ENCODE results near the gene TLN1.

The TLN1 gene

GRCh38 chr9:35755071-35755470 lies 23.1 kb upstream of the TLN1 start:
- no peak overlapping the region for H3K27ac ChIP-seq (ENCODE audit: low read depth, low read length)
- H3K9me2 ChIP-seq (replicated peaks; ENCODE audit: control insufficient read depth, low read length) = no peaks in the 10 kb centered on the region
- H3K36me3 ChIP-seq (ENCODE audit: control insufficient read depth, low read length) = peaks cover 42% of the 10 kb centered on the region
- peaks cover 49% of the 10 kb centered on the region for H3K4me1 ChIP-seq (ENCODE audit: control insufficient read depth, low read length)
- no peaks in the 10 kb centered on the region for H4K20me1 ChIP-seq (ENCODE audit: control insufficient read depth, insufficient read depth, low read depth, low read length)
- peak overlapping the region; percentile 85; the same call in 1 of the 2 replicates for H3K4me3 ChIP-seq (ENCODE audit: low read length)
- H3K9me3 ChIP-seq (ENCODE audit: control insufficient read depth, insufficient read depth, low read length) = no peaks in the 10 kb centered on the region
- H3K27me3 ChIP-seq (ENCODE audit: control insufficient read depth, low read length) = no peaks in the 10 kb centered on the region
- TF ChIP-seq CTCF (IDR thresholded peaks at IDR 0.05; ENCODE audit: low read depth, low read length, poor library complexity, severe bottlenecking) (no peak), EZH2phosphoT487 (IDR thresholded peaks at IDR 0.05; ENCODE audit: borderline replicate concordance, low read length) (no peak)
- no peak overlapping the region for H3K4me2 ChIP-seq (ENCODE audit: low read length)
- peaks cover 20% of the 10 kb centered on the region for H3F3A ChIP-seq (ENCODE audit: control insufficient read depth, insufficient read depth)
- peaks cover 20% of the 10 kb centered on the region for H3K79me2 ChIP-seq (ENCODE audit: control insufficient read depth, low read length)

GRCh38 chr9:35754264-35754663 lies 22.3 kb upstream of the TLN1 start, which contains the start of gene MSMP:
Gene MSMP (minus strand): TSS chr9:35754276. CDS start chr9:35754129, 147 bp downstream.
- H3K4me3 ChIP-seq (ENCODE audit: low read length) = no peak within 1 kb of the TSS; the same call in 1 of the 2 replicates
- no peaks in the 10 kb centered on the region for H4K20me1 ChIP-seq (ENCODE audit: control insufficient read depth, insufficient read depth, low read depth, low read length)
- no peaks in the 10 kb centered on the region for H3K9me3 ChIP-seq (ENCODE audit: control insufficient read depth, insufficient read depth, low read length)
- H3K27ac ChIP-seq (ENCODE audit: low read depth, low read length) = no peak within 1 kb of the TSS
- H3K27me3 ChIP-seq (ENCODE audit: control insufficient read depth, low read length) = no peaks in the 10 kb centered on the region
- TF ChIP-seq CTCF (IDR thresholded peaks at IDR 0.05; ENCODE audit: low read depth, low read length, poor library complexity, severe bottlenecking) (no peak), EZH2phosphoT487 (IDR thresholded peaks at IDR 0.05; ENCODE audit: borderline replicate concordance, low read length) (no peak)
- peaks cover 56% of the 10 kb centered on the region for H3K4me1 ChIP-seq (ENCODE audit: control insufficient read depth, low read length)
- H3K79me2 ChIP-seq (ENCODE audit: control insufficient read depth, low read length) = peaks cover 27% of the 10 kb centered on the region
- H3K36me3 ChIP-seq (ENCODE audit: control insufficient read depth, low read length) = peaks cover 42% of the 10 kb centered on the region
- H3K4me2 ChIP-seq (ENCODE audit: low read length) = no peak within 1 kb of the TSS
- H3F3A ChIP-seq (ENCODE audit: control insufficient read depth, insufficient read depth) = peaks cover 25% of the 10 kb centered on the region
- no peaks in the 10 kb centered on the region for H3K9me2 ChIP-seq (replicated peaks; ENCODE audit: control insufficient read depth, low read length)

- Histone ChIP-seq H3K27me3 (ENCODE audit: control insufficient read depth, low read length) (no peaks in the 10 kb centered on the region), H3K4me3 (ENCODE audit: low read length) (no peak overlapping the region)
- TF ChIP-seq EZH2phosphoT487 (IDR thresholded peaks at IDR 0.05; ENCODE audit: borderline replicate concordance, low read length) = no peak
- TF ChIP-seq CTCF (IDR thresholded peaks at IDR 0.05; ENCODE audit: low read depth, low read length, poor library complexity, severe bottlenecking) = no peak
Measured at GRCh38 chr9:35753466-35753865, 21.5 kb upstream of the TLN1 start.

More at GRCh38 chr9:35753466-35753865, 21.5 kb upstream of the TLN1 start:
- Histone ChIP-seq H3K36me3 (ENCODE audit: control insufficient read depth, low read length) (peaks cover 42% of the 10 kb centered on the region), H3K9me2 (replicated peaks; ENCODE audit: control insufficient read depth, low read length) (no peaks in the 10 kb centered on the region), H3K79me2 (ENCODE audit: control insufficient read depth, low read length) (peaks cover 26% of the 10 kb centered on the region), H3F3A (ENCODE audit: control insufficient read depth, insufficient read depth) (peaks cover 21% of the 10 kb centered on the region), H3K9me3 (ENCODE audit: control insufficient read depth, insufficient read depth, low read length) (no peaks in the 10 kb centered on the region), H4K20me1 (ENCODE audit: control insufficient read depth, insufficient read depth, low read depth, low read length) (no peaks in the 10 kb centered on the region), H3K27ac (ENCODE audit: low read depth, low read length) (no peak overlapping the region), H3K4me2 (ENCODE audit: low read length) (no peak overlapping the region), H3K4me1 (ENCODE audit: control insufficient read depth, low read length) (peaks cover 48% of the 10 kb centered on the region)

Data from DOHH2 (cell line).